GM23338 (cell line): ENCODE measurements around the gene SPAG7. TPM values are rescaled to one million over a fixed set of nuclear protein-coding genes. Genes with fewer than 3 reads are reported as not detected.

Experiments used
- JUNB ChIP-seq: IDR thresholded peaks from one replicate; pipeline ENCODE4 v1.6.1; 2016; ENCODE audit warnings: antibody characterized with exemption; ENCODE audit not compliant: unreplicated experiment
- POLR2AphosphoS5 ChIP-seq: IDR thresholded peaks from 2 replicates; pipeline ENCODE4 v1.6.1; 2016; ENCODE audit warnings: antibody characterized with exemption, low read depth
- STAT1 ChIP-seq: IDR thresholded peaks from one replicate; pipeline ENCODE4 v1.6.1; 2016; ENCODE audit warnings: antibody characterized with exemption; ENCODE audit not compliant: unreplicated experiment
- ZNF331 ChIP-seq: fragments of 250-450 bp; sonication (Bioruptor Pico); IDR thresholded peaks from 2 replicates; pipeline ENCODE4 v1.5.0; 2020; ENCODE audit warnings: low read depth, mild to moderate bottlenecking, moderate library complexity
- polyA plus RNA-seq: library from polyadenylated mRNA; unstranded; fragments of >200 nt; fragmentation: Nextera tagmentation; extraction: Ambion mirVana; gene quantifications from 2 replicates; pipeline ENCODE4 v1.2.1, GENCODE V29; 2016
- total RNA-seq: library from RNA; depleted of rRNA; stranded (reverse); fragments of >200 nt; shearing (Covaris generic); gene quantifications from 2 replicates; pipeline ENCODE4 v1.2.3, GENCODE V29; 2014
- TF ChIP-seq, protein P1 (sequence below): fragments of 250-450 bp; sonication (Bioruptor Pico); IDR thresholded peaks from 2 replicates; pipeline ENCODE4 v1.5.0; 2020; ENCODE audit warnings: mild to moderate bottlenecking, moderate library complexity
- TF ChIP-seq, protein P2 (sequence below), 2 experiments: fragments of 200-600 bp in 1 of 2; sonication (generic) in 1 of 2; conservative IDR thresholded peaks; 2 replicates each; pipeline versions ENCODE4 v1.5.1 to v1.6.1; 2016 to 2017; ENCODE audit warnings: antibody characterized with exemption in 2 of 2, low read depth in 2 of 2, mild to moderate bottlenecking in 2 of 2, moderate library complexity in 1 of 2

Gene SPAG7
- total and polyA plus RNA-seq, 2 experiments from 2014 or later: 77.9 to 226 TPM

DNA sequence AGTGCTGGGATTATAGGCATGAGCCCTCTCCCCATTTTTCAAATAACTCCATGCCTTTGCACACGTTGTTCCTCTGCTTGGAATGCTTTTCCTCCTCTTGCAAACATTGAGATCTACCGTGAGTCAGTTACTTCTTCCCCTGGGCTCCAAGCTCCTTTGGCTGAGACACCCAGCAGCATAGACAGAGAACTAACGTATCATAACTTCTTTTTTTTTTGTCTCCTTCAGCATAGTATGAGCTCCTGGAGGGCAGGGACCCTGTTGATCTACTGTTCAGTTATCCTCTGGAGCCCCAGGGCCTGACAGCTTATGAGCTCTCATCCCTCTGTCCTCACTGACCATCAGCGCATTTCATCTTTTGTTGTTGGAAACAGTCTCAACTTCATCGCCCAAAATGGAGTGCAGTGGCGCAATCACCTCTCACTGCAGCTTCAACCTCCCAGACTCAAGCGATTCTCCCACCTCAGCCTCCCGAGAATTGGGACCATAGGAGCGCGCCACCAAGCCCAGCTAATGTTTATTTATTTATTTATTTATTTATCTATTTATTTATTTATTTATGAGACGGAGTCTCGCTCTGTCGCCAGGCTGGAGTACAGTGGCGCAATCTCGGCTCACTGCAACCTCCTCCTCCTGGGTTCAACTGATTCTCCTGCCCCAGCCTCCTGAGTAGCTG, 2.2 kb downstream of the SPAG7 start (continued):
- TF ChIP-seq, protein P1, sequence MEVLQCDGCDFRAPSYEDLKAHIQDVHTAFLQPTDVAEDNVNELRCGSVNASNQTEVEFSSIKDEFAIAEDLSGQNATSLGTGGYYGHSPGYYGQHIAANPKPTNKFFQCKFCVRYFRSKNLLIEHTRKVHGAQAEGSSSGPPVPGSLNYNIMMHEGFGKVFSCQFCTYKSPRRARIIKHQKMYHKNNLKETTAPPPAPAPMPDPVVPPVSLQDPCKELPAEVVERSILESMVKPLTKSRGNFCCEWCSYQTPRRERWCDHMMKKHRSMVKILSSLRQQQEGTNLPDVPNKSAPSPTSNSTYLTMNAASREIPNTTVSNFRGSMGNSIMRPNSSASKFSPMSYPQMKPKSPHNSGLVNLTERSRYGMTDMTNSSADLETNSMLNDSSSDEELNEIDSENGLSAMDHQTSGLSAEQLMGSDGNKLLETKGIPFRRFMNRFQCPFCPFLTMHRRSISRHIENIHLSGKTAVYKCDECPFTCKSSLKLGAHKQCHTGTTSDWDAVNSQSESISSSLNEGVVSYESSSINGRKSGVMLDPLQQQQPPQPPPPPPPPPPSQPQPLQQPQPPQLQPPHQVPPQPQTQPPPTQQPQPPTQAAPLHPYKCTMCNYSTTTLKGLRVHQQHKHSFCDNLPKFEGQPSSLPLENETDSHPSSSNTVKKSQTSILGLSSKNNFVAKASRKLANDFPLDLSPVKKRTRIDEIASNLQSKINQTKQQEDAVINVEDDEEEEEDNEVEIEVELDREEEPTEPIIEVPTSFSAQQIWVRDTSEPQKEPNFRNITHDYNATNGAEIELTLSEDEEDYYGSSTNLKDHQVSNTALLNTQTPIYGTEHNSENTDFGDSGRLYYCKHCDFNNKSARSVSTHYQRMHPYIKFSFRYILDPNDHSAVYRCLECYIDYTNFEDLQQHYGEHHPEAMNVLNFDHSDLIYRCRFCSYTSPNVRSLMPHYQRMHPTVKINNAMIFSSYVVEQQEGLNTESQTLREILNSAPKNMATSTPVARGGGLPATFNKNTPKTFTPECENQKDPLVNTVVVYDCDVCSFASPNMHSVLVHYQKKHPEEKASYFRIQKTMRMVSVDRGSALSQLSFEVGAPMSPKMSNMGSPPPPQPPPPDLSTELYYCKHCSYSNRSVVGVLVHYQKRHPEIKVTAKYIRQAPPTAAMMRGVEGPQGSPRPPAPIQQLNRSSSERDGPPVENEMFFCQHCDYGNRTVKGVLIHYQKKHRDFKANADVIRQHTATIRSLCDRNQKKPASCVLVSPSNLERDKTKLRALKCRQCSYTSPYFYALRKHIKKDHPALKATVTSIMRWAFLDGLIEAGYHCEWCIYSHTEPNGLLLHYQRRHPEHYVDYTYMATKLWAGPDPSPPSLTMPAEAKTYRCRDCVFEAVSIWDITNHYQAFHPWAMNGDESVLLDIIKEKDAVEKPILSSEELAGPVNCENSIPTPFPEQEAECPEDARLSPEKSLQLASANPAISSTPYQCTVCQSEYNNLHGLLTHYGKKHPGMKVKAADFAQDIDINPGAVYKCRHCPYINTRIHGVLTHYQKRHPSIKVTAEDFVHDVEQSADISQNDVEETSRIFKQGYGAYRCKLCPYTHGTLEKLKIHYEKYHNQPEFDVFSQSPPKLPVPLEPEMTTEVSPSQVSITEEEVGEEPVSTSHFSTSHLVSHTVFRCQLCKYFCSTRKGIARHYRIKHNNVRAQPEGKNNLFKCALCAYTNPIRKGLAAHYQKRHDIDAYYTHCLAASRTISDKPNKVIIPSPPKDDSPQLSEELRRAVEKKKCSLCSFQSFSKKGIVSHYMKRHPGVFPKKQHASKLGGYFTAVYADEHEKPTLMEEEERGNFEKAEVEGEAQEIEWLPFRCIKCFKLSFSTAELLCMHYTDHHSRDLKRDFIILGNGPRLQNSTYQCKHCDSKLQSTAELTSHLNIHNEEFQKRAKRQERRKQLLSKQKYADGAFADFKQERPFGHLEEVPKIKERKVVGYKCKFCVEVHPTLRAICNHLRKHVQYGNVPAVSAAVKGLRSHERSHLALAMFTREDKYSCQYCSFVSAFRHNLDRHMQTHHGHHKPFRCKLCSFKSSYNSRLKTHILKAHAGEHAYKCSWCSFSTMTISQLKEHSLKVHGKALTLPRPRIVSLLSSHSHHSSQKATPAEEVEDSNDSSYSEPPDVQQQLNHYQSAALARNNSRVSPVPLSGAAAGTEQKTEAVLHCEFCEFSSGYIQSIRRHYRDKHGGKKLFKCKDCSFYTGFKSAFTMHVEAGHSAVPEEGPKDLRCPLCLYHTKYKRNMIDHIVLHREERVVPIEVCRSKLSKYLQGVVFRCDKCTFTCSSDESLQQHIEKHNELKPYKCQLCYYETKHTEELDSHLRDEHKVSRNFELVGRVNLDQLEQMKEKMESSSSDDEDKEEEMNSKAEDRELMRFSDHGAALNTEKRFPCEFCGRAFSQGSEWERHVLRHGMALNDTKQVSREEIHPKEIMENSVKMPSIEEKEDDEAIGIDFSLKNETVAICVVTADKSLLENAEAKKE (CRISPR knock-in tag): no peak
- TF ChIP-seq, protein P2, sequence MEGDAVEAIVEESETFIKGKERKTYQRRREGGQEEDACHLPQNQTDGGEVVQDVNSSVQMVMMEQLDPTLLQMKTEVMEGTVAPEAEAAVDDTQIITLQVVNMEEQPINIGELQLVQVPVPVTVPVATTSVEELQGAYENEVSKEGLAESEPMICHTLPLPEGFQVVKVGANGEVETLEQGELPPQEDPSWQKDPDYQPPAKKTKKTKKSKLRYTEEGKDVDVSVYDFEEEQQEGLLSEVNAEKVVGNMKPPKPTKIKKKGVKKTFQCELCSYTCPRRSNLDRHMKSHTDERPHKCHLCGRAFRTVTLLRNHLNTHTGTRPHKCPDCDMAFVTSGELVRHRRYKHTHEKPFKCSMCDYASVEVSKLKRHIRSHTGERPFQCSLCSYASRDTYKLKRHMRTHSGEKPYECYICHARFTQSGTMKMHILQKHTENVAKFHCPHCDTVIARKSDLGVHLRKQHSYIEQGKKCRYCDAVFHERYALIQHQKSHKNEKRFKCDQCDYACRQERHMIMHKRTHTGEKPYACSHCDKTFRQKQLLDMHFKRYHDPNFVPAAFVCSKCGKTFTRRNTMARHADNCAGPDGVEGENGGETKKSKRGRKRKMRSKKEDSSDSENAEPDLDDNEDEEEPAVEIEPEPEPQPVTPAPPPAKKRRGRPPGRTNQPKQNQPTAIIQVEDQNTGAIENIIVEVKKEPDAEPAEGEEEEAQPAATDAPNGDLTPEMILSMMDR (conservative IDR thresholded peaks at IDR 0.05; ENCODE audit: low read depth in 2 of 2): no peak
- TF ChIP-seq STAT1 (no peak), JUNB (no peak), POLR2AphosphoS5 (no peak), ZNF331 (no peak)
